Measurements from ENCODE around the gene PUSL1.

DNA sequence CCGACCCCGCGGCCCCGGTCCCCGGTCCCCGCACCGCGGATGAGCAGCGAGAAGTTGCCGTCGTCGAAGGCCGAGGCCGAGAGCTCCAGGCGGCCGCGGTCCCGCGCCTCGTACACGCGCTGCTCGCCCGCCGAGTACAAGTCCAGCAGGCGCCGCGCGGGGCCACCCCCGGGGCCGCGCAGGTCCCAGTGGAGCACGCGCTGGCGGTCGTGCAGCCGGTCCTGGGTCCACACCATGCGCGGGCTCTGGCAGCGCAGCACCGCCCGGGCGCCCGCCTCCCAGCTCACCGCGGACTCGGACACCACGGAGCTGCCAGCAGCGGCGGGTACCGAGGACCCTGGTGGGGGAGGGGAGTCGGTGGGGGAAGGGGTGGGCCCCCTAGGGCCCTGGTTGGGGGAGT, 47.0 kb downstream of the PUSL1 start:
- TF ChIP-seq EZH2phosphoT487 (IDR thresholded peaks at IDR 0.05; ENCODE audit: insufficient read depth, low read depth): no peak
- TF ChIP-seq EZH2 (IDR thresholded peaks at IDR 0.05; ENCODE audit: insufficient read depth, poor library complexity, severe bottlenecking): no peak
